ENCODE results near the gene FAM184A. TPM values are rescaled to one million over a fixed set of nuclear protein-coding genes. Genes with fewer than 3 reads are reported as not detected.

Gene FAM184A
- total and polyA plus RNA-seq, 2 of the 13 experiments (the other 11 are each of a cell fraction or from before 2014, with no cell fraction given), result 7.0 to 18.0 TPM

DNA sequence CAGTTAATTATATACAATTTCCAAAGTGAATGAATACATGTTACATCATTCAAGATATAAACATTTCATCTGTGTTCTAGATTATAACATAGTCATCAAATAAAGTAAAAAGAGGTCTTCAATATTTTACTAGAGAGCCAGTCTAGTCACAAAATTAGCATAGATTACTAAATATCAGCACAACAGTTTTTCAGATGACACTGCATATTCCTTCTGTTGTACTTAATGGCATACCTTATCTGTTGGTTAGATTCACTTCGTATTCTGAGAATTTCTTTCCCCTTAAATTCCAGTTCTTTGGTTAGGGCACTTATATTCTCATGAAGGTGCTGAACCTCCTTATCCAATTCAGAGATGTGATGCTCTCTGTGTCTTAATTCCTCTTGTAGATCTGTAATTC is 103.7 kb downstream of the FAM184A start:
- 71% methylated on average over 1 of the region's 1 CpG for WGBS (ENCODE audit: low lambda C conversion rate)
- H3K4me3 ChIP-seq (replicated peaks in 1 of 3; ENCODE audit: insufficient read depth in 1 of 3, low read depth in 2 of 3, low read length in 3 of 3), result no peak overlapping the region
- no peak for DNase-seq (ENCODE audit: low spot score)
- no peak overlapping the region for H3K4me2 ChIP-seq (ENCODE audit: low read depth, low read length)
- ChIA-PET POLR2A (no interaction called here), CTCF (ENCODE audit: low intra/inter-chr PET ratio, low total read pairs) (no interaction called here)
- no peaks in the 10 kb centered on the region for H3K9me3 ChIP-seq (ENCODE audit: low read length)
- no peak for ATAC-seq
- FAIRE-seq, result no peak
- no peaks in the 10 kb centered on the region for H3K79me2 ChIP-seq (ENCODE audit: insufficient read depth, low read length)
- no peaks in the 10 kb centered on the region for H3K36me3 ChIP-seq (replicated peaks in 1 of 2; ENCODE audit: control insufficient read depth in 1 of 2, insufficient read depth in 2 of 2, low read length in 2 of 2)
- in situ Hi-C loops (cut with HindIII; ENCODE audit: extremely low pct_ligation_motif_present, low pct_unique_long_range_greater_than_20kb) (loop anchor here (5.0 kb wide), 1 partner anchor 138 kb away; no protein-coding TSS in a partner anchor), intact Hi-C loops (cut with micrococcal nuclease; ENCODE audit: unreplicated experiment) (no loop called here)
- H2AFZ ChIP-seq (ENCODE audit: low read length), result no peak overlapping the region
- no peaks in the 10 kb centered on the region for H4K20me1 ChIP-seq (ENCODE audit: insufficient read depth, low read length)
- TF ChIP-seq ZNF232 (CRISPR knock-in tag; IDR thresholded peaks at IDR 0.05; ENCODE audit: borderline replicate concordance), result no peak
- TF ChIP-seq MAFF (IDR thresholded peaks at IDR 0.05; ENCODE audit: low read depth, low read length), result peak; percentile 51; the same call in 1 of the 2 replicates
- TF ChIP-seq ZNF205 (CRISPR knock-in tag; IDR thresholded peaks at IDR 0.05), result no peak
- peak; percentile 53 to 65 for TF ChIP-seq MAFK (conservative IDR thresholded peaks at IDR 0.05 in 1 of 2, IDR thresholded peaks at IDR 0.05 in 1 of 2; ENCODE audit: low read length in 2 of 2)
- TF ChIP-seq, protein P1, sequence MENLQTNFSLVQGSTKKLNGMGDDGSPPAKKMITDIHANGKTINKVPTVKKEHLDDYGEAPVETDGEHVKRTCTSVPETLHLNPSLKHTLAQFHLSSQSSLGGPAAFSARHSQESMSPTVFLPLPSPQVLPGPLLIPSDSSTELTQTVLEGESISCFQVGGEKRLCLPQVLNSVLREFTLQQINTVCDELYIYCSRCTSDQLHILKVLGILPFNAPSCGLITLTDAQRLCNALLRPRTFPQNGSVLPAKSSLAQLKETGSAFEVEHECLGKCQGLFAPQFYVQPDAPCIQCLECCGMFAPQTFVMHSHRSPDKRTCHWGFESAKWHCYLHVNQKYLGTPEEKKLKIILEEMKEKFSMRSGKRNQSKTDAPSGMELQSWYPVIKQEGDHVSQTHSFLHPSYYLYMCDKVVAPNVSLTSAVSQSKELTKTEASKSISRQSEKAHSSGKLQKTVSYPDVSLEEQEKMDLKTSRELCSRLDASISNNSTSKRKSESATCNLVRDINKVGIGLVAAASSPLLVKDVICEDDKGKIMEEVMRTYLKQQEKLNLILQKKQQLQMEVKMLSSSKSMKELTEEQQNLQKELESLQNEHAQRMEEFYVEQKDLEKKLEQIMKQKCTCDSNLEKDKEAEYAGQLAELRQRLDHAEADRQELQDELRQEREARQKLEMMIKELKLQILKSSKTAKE (CRISPR knock-in tag; IDR thresholded peaks at IDR 0.05; ENCODE audit: borderline replicate concordance), result no peak
- H3K27ac ChIP-seq (ENCODE audit: extremely low read length, insufficient read depth, low read length), result no peak overlapping the region
- H3K27me3 ChIP-seq (ENCODE audit: control insufficient read depth in 1 of 2, insufficient read depth in 2 of 2, low read length in 2 of 2), result no peaks in the 10 kb centered on the region
- no TSS peak for BruUV-seq (replicated peaks)
- no peak overlapping the region for H3K9ac ChIP-seq (ENCODE audit: insufficient read depth, low read depth, low read length)
- H3K4me1 ChIP-seq (ENCODE audit: insufficient read depth, low read length), result no peaks in the 10 kb centered on the region

DNA sequence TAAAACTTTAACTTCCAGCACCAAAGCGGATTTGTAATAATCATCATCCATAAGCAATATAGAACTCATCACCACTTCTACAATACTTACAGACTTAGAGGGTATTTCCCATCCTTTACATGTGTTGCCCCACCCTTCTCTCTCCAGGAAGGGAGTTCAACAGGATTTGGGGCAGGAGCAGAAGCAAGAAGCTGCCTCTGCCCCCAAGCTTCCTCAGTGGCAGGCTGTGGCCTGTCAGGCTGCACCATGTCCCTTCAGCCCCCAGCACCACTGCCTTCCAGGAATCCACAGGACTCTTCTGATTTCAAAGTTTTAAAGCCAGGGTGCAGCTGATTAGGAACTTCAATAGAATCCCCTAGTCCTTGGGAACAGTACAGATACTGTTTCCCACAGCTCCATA is 106.8 kb downstream of the FAM184A start:
- Histone ChIP-seq H3K27ac (ENCODE audit: extremely low read length, insufficient read depth, low read length) (no peak overlapping the region), H4K20me1 (ENCODE audit: insufficient read depth, low read length) (no peaks in the 10 kb centered on the region), H3K4me2 (ENCODE audit: low read depth, low read length) (no peak overlapping the region), H3K4me3 (replicated peaks in 1 of 3; ENCODE audit: insufficient read depth in 1 of 3, low read depth in 2 of 3, low read length in 3 of 3) (no peak overlapping the region), H3K4me1 (ENCODE audit: insufficient read depth, low read length) (no peaks in the 10 kb centered on the region), H3K9ac (ENCODE audit: insufficient read depth, low read depth, low read length) (no peak overlapping the region), H2AFZ (ENCODE audit: low read length) (no peak overlapping the region), H3K9me3 (ENCODE audit: low read length) (no peaks in the 10 kb centered on the region), H3K27me3 (ENCODE audit: control insufficient read depth in 1 of 2, insufficient read depth in 2 of 2, low read length in 2 of 2) (no peaks in the 10 kb centered on the region), H3K36me3 (replicated peaks in 1 of 2; ENCODE audit: control insufficient read depth in 1 of 2, insufficient read depth in 2 of 2, low read length in 2 of 2) (no peaks in the 10 kb centered on the region), H3K79me2 (ENCODE audit: insufficient read depth, low read length) (no peaks in the 10 kb centered on the region)
- intact Hi-C loops (cut with micrococcal nuclease; ENCODE audit: unreplicated experiment), result no loop called here
- no peak for ATAC-seq
- DNase-seq (ENCODE audit: low spot score), result no peak
- WGBS (ENCODE audit: low lambda C conversion rate), result 90% methylated on average over 1 of the region's 1 CpG
- in situ Hi-C loops (cut with HindIII; ENCODE audit: extremely low pct_ligation_motif_present, low pct_unique_long_range_greater_than_20kb), result loop anchor here (5.0 kb wide), 1 partner anchor 141 kb away; no protein-coding TSS in a partner anchor
- no peak for FAIRE-seq
- no TSS peak for BruUV-seq (replicated peaks)
- ChIA-PET POLR2A (no interaction called here), CTCF (ENCODE audit: low intra/inter-chr PET ratio, low total read pairs) (no interaction called here)
- TF ChIP-seq ZNF615 (CRISPR knock-in tag; IDR thresholded peaks at IDR 0.05; ENCODE audit: borderline replicate concordance), result no peak
- no peak for TF ChIP-seq ISX (CRISPR knock-in tag; conservative IDR thresholded peaks at IDR 0.05)
- TF ChIP-seq MYC (CRISPR knock-in tag; IDR thresholded peaks at IDR 0.05; ENCODE audit: borderline replicate concordance), result no peak
